Measurements from ENCODE around the gene GATA6. TPM values are rescaled to one million over a fixed set of nuclear protein-coding genes. Genes with fewer than 3 reads are reported as not detected.

Gene GATA6
- total and polyA plus RNA-seq, 10 of the 15 experiments (the other 5 are each of a cell fraction or from before 2014, with no cell fraction given), result 0.04 to 0.05 TPM; not detected in 8

DNA sequence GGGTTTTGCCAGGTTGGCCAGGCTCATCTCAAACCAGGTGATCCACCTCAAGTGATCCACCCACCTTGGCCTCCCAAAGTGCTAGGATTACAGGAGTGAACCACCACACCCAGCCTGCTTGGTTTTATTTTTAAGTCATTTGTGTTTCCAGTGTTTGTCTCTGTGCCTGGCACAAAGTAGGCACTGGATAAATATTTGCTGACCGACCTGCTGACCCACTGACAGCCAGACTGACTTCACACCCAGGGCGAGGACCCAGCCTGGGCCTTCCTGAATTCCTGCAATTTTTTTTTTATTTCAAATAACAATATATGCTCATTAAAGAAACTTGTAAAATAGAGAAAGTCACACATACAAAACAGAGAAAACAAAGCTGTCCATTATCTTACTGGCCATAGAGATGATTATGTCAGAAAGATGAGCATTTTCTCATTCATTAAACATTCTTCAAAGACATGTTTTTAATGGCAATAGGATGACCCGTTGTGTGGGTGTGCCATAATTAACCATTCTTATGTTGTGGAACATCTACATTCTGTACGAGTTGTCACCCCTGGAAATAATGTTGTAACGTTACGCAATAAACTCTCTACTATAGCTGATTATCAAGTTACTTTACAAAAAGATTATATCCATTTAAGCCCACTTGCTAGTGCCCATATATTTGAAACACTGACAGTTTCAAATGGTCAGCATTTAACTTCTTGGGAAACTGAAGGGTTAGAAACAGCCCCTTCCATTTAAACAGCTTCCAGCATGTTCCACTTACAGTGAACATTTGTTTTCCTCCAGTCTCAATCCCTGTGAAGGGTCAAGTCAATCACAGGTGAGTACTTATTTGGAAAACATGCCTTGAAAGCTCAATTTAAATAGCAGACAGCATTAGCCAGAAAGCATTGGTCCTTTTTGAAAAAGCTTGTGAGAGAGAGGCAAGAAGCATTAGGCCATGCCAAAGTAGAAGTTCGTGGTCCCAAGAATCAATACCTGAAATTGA is 25.7 kb upstream of the GATA6 start:
- no peaks in the 10 kb centered on the region for H3K79me2 ChIP-seq (ENCODE audit: control insufficient read depth, insufficient read depth, low read length)
- FAIRE-seq, result no peak
- no peaks in the 10 kb centered on the region for H3K36me3 ChIP-seq (ENCODE audit: control insufficient read depth in 2 of 2, insufficient read depth in 2 of 2, low read length in 1 of 2)
- DNase-seq (ENCODE audit: low read depth, low spot score), result no peak
- TF ChIP-seq CBX5 (IDR thresholded peaks at IDR 0.05; ENCODE audit: low read depth) (no peak), SREBF2 (IDR thresholded peaks at IDR 0.05; ENCODE audit: low read length) (no peak), GABPA (IDR thresholded peaks at IDR 0.05; ENCODE audit: low read depth) (no peak), ZNF622 (IDR thresholded peaks at IDR 0.05) (no peak), ZSCAN29 (IDR thresholded peaks at IDR 0.05) (no peak), BRCA1 (IDR thresholded peaks at IDR 0.05; ENCODE audit: low read depth, low read length) (no peak)
- TF ChIP-seq, protein P1, sequence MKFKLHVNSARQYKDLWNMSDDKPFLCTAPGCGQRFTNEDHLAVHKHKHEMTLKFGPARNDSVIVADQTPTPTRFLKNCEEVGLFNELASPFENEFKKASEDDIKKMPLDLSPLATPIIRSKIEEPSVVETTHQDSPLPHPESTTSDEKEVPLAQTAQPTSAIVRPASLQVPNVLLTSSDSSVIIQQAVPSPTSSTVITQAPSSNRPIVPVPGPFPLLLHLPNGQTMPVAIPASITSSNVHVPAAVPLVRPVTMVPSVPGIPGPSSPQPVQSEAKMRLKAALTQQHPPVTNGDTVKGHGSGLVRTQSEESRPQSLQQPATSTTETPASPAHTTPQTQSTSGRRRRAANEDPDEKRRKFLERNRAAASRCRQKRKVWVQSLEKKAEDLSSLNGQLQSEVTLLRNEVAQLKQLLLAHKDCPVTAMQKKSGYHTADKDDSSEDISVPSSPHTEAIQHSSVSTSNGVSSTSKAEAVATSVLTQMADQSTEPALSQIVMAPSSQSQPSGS (IDR thresholded peaks at IDR 0.05; ENCODE audit: low read length), result no peak
- TF ChIP-seq, protein P2, sequence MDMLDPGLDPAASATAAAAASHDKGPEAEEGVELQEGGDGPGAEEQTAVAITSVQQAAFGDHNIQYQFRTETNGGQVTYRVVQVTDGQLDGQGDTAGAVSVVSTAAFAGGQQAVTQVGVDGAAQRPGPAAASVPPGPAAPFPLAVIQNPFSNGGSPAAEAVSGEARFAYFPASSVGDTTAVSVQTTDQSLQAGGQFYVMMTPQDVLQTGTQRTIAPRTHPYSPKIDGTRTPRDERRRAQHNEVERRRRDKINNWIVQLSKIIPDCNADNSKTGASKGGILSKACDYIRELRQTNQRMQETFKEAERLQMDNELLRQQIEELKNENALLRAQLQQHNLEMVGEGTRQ (IDR thresholded peaks at IDR 0.05; ENCODE audit: borderline replicate concordance, low read depth, low read length), result no peak
- POLR2A ChIA-PET, result no interaction called here
- no peak overlapping the region for H3K27ac ChIP-seq (ENCODE audit: control insufficient read depth, insufficient read depth)
- intact Hi-C loops (cut with micrococcal nuclease; ENCODE audit: unreplicated experiment) (no loop called here), in situ Hi-C loops (cut with MboI) (no loop called here)
- no peak overlapping the region for H3K9ac ChIP-seq (ENCODE audit: control insufficient read depth, insufficient read depth, low read length)
- SMC1A ChIA-PET (ENCODE audit: uncharacterized antibody, unreplicated experiment), result no interaction called here
- H3K4me3 ChIP-seq, result no peak overlapping the region
- H3K4me2 ChIP-seq (ENCODE audit: control insufficient read depth, insufficient read depth), result no peak overlapping the region
- CTCF ChIA-PET, result no interaction called here
- H3K9me3 ChIP-seq (replicated peaks; ENCODE audit: control insufficient read depth, insufficient read depth, low read length), result no peaks in the 10 kb centered on the region
- RAD21 ChIA-PET (ENCODE audit: unreplicated experiment), result no interaction called here
- H3K27me3 ChIP-seq (replicated peaks in 1 of 2; ENCODE audit: control insufficient read depth in 2 of 2, insufficient read depth in 2 of 2, low read length in 1 of 2), result no peaks in the 10 kb centered on the region
- no peak overlapping the region for H2AFZ ChIP-seq (ENCODE audit: control insufficient read depth, low read depth, low read length)
- 39% methylated on average over 7 of the region's 7 CpGs for WGBS (ENCODE audit: insufficient coverage, insufficient replicate concordance, low lambda C conversion rate, missing lambda C conversion rate)
- no TSS peak for BruUV-seq (replicated peaks)
- H3K4me1 ChIP-seq (ENCODE audit: control insufficient read depth, insufficient read depth, low read length), result no peaks in the 10 kb centered on the region
- H4K20me1 ChIP-seq (ENCODE audit: control insufficient read depth, insufficient read depth), result no peaks in the 10 kb centered on the region
- ATAC-seq, result no peak

Measured in GM12878 (cell line).